GM18511 (cell line): ENCODE measurements around the gene FBH1.
A peak's percentile ranks its signal among the peaks of the same experiment; 100 is the strongest.
"Not testable (repeated sequence)": the region's sequence is repeated elsewhere in the genome, so short reads cannot be mapped to it uniquely, and the experiment has no call there.

Experiments
- ATAC-seq: cut with Tn5 transposase; IDR thresholded peaks from one replicate; pipeline ENCODE4 v1.9.1; 2021; ENCODE audit warnings: mild to moderate bottlenecking, moderate library complexity; ENCODE audit not compliant: unreplicated experiment

The FBH1 gene

GRCh38 chr10:5902511-5903274 is 12.7 kb downstream of the FBH1 start:
- ATAC-seq, result no peak

GRCh38 chr10:5903563-5903962 is 13.5 kb downstream of the FBH1 start:
- no peak for ATAC-seq

GRCh38 chr10:5904227-5904626 is 14.2 kb downstream of the FBH1 start:
- ATAC-seq, result peak; percentile 95

GRCh38 chr10:5905854-5906507 is 15.9 kb downstream of the FBH1 start:
- ATAC-seq, result no peak

GRCh38 chr10:5906651-5907050 is 16.6 kb downstream of the FBH1 start:
- no peak for ATAC-seq

GRCh38 chr10:5908676-5909075 is 18.6 kb downstream of the FBH1 start:
- ATAC-seq, result not testable (repeated sequence)

- ATAC-seq, result no peak
Measured at GRCh38 chr10:5910323-5911100, 20.5 kb downstream of the FBH1 start.

GRCh38 chr10:5911670-5912069 is 21.6 kb downstream of the FBH1 start:
- ATAC-seq, result no peak

- no peak for ATAC-seq
Measured at GRCh38 chr10:5913736-5914135, 23.7 kb downstream of the FBH1 start.

GRCh38 chr10:5915451-5915850 is 25.4 kb downstream of the FBH1 start:
- ATAC-seq, result no peak

- ATAC-seq, result no peak
Measured at GRCh38 chr10:5917305-5917704, 27.3 kb downstream of the FBH1 start.

- no peak for ATAC-seq
Measured at GRCh38 chr10:5918763-5919162, 28.7 kb downstream of the FBH1 start.

- no peak for ATAC-seq
Measured at GRCh38 chr10:5919568-5919967, 29.5 kb downstream of the FBH1 start.

- ATAC-seq, result no peak
Measured at GRCh38 chr10:5921746-5922145, 31.7 kb downstream of the FBH1 start.

- ATAC-seq, result no peak
Measured at GRCh38 chr10:5924889-5925288, 34.8 kb downstream of the FBH1 start.

- ATAC-seq, result no peak
Measured at GRCh38 chr10:5927306-5927705, 37.3 kb downstream of the FBH1 start.

- ATAC-seq, result no peak
Measured at GRCh38 chr10:5929442-5929841, 39.4 kb downstream of the FBH1 start.

- ATAC-seq, result no peak
Measured at GRCh38 chr10:5930272-5930671, 40.2 kb downstream of the FBH1 start.

- no peak for ATAC-seq
Measured at GRCh38 chr10:5932345-5932744, 42.3 kb downstream of the FBH1 start.

GRCh38 chr10:5933909-5934546 is 44.0 kb downstream of the FBH1 start:
- no peak for ATAC-seq

- no peak for ATAC-seq
Measured at GRCh38 chr10:5935628-5936027, 45.6 kb downstream of the FBH1 start.
